ENCODE results near the gene HDAC10.

Gene HDAC10

DNA sequence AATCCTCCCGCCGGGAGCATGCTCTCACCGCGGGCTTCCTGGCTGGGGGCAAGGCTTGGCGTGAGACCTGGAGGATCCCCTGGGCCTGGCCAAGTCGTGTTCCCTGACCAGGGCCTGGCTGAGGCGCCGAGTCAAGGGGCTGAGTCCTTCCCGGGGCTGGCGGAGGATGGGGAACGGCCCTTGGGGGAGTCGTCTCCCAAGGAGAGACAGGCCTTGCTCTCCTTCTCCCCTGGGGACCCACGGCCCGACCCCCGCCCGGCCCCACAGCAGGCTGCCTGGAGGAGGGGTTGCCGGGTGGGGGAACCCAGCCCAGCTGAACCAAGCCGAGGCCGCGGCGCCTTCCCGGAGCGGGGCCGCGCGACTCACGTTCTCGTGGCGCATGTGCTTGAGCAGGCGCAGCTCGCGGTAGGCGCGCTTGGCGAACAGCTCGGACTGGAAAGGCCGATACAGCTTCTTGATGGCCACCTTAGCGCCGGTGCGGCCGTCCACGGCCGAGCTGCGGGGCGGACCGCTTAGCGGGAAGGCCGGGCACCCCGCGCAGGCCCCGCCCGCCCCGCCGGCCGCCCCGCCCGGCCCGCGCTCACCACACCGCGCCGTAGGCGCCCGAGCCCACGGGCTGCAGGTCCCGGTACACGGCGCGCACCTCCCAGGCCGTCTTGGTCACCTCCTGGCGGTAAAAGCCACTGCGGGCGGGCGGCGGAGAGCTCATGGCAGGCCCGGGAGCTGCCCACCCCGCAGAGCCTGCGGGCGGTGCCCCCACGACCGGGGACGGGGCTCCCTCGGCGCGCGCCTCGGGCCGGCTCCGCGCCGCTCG lies 9.9 kb upstream of the HDAC10 start:
- H3K9me3 ChIP-seq (ENCODE audit: control insufficient read depth, low read length): no peaks in the 10 kb centered on the region
- no peak overlapping the region for H3K27ac ChIP-seq (ENCODE audit: insufficient read depth, low read depth, low read length, poor library complexity, severe bottlenecking)
- 1% methylated on average over 92 of the region's 92 CpGs for WGBS, 2 experiments
- H3K36me3 ChIP-seq (ENCODE audit: control insufficient read depth, insufficient read depth, low read length): no peaks in the 10 kb centered on the region
- peaks cover 25% of the 10 kb centered on the region for H3K27me3 ChIP-seq (ENCODE audit: control insufficient read depth, insufficient read depth, low read length, poor library complexity, severe bottlenecking)
- peaks cover 19% of the 10 kb centered on the region for H3K4me1 ChIP-seq (ENCODE audit: control insufficient read depth, insufficient read depth, low read length)
- H3K4me3 ChIP-seq (ENCODE audit: insufficient read depth, low read depth, low read length): peak overlapping the region; percentile 53

DNA sequence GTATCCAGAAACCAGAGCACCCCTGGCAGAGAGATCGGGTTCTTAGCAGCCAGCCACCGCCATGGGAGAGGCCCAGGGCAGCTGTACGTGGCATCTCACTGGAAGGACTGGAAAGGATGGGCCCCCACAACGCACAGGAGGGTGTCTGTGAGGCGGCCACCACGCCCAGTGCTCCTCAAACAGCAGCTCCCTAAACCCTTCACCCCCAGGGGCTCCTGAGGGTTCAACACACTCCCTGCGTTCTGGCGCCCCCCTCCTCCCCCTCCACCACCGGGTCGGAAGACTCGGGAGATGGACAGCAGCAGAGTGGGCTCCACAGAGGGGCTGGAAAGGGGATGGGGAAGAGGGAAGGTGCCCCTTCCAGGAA lies 9.4 kb upstream of the HDAC10 start:
- WGBS, 2 experiments: 35 to 37% methylated on average over 11 of the region's 11 CpGs
- Histone ChIP-seq H3K4me1 (ENCODE audit: control insufficient read depth, insufficient read depth, low read length) (peaks cover 19% of the 10 kb centered on the region), H3K36me3 (ENCODE audit: control insufficient read depth, insufficient read depth, low read length) (no peaks in the 10 kb centered on the region), H3K27me3 (ENCODE audit: control insufficient read depth, insufficient read depth, low read length, poor library complexity, severe bottlenecking) (peaks cover 24% of the 10 kb centered on the region), H3K27ac (ENCODE audit: insufficient read depth, low read depth, low read length, poor library complexity, severe bottlenecking) (no peak overlapping the region), H3K4me3 (ENCODE audit: insufficient read depth, low read depth, low read length) (peak overlapping the region; percentile 53), H3K9me3 (ENCODE audit: control insufficient read depth, low read length) (no peaks in the 10 kb centered on the region)

DNA sequence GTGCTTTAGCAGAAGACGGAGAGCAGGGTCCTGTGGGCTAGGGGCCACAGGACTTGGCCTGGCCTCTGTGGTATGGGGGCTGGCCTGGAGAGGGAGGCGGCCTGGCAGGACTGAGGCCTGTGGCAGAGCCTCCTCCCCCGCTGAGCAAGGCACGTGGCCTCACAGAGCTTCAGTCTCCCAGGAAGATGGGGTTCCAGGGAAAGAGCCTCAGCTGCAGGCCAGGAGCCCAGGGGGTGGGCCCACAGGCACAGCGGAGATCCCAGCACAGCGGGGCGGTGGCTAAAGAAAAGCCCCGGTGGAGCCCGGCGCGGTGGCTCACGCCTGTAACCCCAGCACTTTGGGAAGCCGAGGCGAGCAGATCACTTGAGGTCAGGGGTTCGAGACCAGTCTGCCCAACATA lies 8.2 kb upstream of the HDAC10 start:
- H3K4me1 ChIP-seq (ENCODE audit: control insufficient read depth, insufficient read depth, low read length): peaks cover 19% of the 10 kb centered on the region
- H3K36me3 ChIP-seq (ENCODE audit: control insufficient read depth, insufficient read depth, low read length): no peaks in the 10 kb centered on the region
- no peaks in the 10 kb centered on the region for H3K9me3 ChIP-seq (ENCODE audit: control insufficient read depth, low read length)
- H3K27ac ChIP-seq (ENCODE audit: insufficient read depth, low read depth, low read length, poor library complexity, severe bottlenecking): no peak overlapping the region
- peaks cover 21% of the 10 kb centered on the region for H3K27me3 ChIP-seq (ENCODE audit: control insufficient read depth, insufficient read depth, low read length, poor library complexity, severe bottlenecking)
- no peak overlapping the region for H3K4me3 ChIP-seq (ENCODE audit: insufficient read depth, low read depth, low read length)
- WGBS, 2 experiments: 85 to 88% methylated on average over 15 of the region's 15 CpGs

DNA sequence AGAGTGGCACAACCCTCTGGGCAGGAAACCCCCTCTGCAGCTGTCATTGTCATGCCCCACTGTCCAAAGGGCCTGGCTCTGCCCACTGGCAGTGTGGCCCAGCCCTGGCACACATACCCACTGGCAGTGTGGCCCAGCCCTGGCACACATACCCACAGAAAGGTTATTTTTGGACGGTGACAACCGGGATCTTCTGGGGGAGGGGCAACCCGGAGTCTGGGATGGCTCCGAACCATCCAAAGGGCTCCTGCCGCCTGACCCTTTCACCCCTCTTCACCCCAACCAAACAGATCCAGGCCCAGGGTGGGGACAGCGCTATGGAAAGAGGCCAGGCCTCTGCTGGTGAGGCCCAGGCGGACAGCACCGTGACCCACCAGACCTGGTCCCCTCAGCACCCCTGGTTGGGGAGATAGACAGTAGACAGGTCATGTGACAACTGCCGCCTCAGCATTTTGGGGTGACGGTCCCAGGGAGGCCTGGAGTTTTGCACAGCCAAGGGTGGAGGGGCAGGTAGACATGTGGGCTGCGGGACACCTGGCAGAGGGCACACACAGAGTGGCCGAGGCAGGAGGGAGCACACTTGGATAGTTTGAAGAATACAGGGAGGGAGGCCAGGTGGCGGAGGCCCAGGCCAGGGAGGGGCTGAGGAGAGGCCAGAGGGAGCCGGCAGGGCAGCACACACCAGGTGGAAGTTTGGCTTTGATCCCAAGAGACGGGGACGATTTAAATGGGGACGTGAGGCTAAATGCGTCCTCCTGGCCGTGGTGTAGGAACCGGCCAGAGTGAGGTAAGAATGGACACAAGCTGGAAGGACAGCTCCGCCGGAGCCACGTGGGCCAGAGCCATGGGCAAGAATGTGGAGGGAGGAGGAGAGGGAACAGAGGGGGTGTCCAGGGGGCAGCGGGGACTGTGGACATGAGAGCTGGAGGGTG lies 7.6 kb upstream of the HDAC10 start:
- H3K27me3 ChIP-seq (ENCODE audit: control insufficient read depth, insufficient read depth, low read length, poor library complexity, severe bottlenecking): peaks cover 21% of the 10 kb centered on the region
- H3K9me3 ChIP-seq (ENCODE audit: control insufficient read depth, low read length): no peaks in the 10 kb centered on the region
- WGBS, 2 experiments: 90 to 92% methylated on average over 24 of the region's 24 CpGs
- no peaks in the 10 kb centered on the region for H3K36me3 ChIP-seq (ENCODE audit: control insufficient read depth, insufficient read depth, low read length)
- no peak overlapping the region for H3K4me3 ChIP-seq (ENCODE audit: insufficient read depth, low read depth, low read length)
- H3K4me1 ChIP-seq (ENCODE audit: control insufficient read depth, insufficient read depth, low read length): peaks cover 19% of the 10 kb centered on the region
- H3K27ac ChIP-seq (ENCODE audit: insufficient read depth, low read depth, low read length, poor library complexity, severe bottlenecking): no peak overlapping the region

DNA sequence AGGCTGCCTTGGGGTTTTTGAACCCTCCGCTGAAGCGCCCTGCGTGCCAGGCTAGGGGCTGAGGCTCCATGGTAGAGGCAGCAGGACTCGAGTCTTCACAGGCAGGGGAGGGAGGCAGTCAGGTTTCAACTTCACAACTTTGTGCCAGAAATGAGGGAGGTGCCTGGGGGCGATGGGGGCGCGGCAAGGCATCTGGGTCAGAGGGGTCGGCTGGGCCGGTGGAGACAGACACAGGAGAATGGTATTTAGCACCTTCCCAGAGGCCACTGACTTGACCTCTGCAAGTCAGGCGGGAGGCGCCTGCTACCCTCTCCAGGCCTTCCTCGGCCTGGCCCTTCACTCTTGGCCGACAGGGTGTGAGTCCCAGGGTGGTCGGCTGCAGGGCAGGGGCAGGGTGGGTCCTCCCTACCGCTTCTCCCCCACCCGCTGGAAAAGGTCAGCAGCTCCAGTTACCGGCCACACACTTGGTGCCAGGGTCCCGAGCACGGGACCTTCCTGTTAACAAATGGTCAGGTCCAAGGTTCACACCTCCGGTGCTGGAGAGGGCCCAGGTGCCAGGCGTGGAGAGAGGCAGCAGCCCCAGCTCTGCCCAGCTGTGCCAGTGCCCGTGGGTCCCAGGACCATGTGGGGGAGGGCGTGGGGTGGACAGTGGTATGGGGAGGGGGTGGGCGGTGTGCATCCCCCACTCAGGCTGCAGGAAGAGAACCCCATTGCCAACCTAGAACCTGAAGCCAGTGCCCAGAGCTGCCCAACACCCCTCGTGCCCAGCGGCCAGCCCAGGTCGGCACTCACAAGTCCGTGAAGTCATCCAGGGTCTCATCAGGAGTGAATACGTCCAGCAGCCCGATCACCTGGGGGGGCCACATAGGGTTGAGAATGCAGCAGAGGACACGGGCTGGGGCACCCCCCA lies 6.6 kb upstream of the HDAC10 start:
- Histone ChIP-seq H3K4me1 (ENCODE audit: control insufficient read depth, insufficient read depth, low read length) (peaks cover 13% of the 10 kb centered on the region), H3K9me3 (ENCODE audit: control insufficient read depth, low read length) (no peaks in the 10 kb centered on the region), H3K36me3 (ENCODE audit: control insufficient read depth, insufficient read depth, low read length) (no peaks in the 10 kb centered on the region), H3K4me3 (ENCODE audit: insufficient read depth, low read depth, low read length) (no peak overlapping the region), H3K27ac (ENCODE audit: insufficient read depth, low read depth, low read length, poor library complexity, severe bottlenecking) (no peak overlapping the region), H3K27me3 (ENCODE audit: control insufficient read depth, insufficient read depth, low read length, poor library complexity, severe bottlenecking) (peaks cover 21% of the 10 kb centered on the region)
- WGBS, 2 experiments: 89 to 90% methylated on average over 31 of the region's 31 CpGs

DNA sequence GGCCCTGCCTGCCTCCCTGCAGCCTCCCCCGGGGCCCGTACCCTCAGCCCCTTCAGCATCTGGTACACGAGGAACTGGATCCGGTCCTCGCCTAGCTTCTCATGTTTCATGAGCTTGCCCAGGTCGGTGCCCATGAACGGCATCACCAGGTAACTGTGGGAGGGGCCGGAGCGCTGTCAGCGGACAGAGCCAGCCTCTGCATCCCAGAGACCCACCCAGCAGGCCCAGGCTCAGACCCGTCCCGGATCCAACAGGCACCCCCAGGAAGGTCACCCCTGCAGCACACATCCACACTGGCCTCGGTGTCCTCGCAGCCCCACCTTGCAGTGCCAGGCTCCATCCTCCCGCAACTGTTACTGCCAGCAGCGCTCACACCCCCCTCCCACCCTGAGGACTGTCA lies 6.0 kb upstream of the HDAC10 start:
- no peak overlapping the region for H3K27ac ChIP-seq (ENCODE audit: insufficient read depth, low read depth, low read length, poor library complexity, severe bottlenecking)
- no peaks in the 10 kb centered on the region for H3K36me3 ChIP-seq (ENCODE audit: control insufficient read depth, insufficient read depth, low read length)
- H3K27me3 ChIP-seq (ENCODE audit: control insufficient read depth, insufficient read depth, low read length, poor library complexity, severe bottlenecking): peaks cover 16% of the 10 kb centered on the region
- H3K9me3 ChIP-seq (ENCODE audit: control insufficient read depth, low read length): no peaks in the 10 kb centered on the region
- WGBS, 2 experiments: 90 to 93% methylated on average over 16 of the region's 16 CpGs
- H3K4me3 ChIP-seq (ENCODE audit: insufficient read depth, low read depth, low read length): no peak overlapping the region
- H3K4me1 ChIP-seq (ENCODE audit: control insufficient read depth, insufficient read depth, low read length): peaks cover 7% of the 10 kb centered on the region

DNA sequence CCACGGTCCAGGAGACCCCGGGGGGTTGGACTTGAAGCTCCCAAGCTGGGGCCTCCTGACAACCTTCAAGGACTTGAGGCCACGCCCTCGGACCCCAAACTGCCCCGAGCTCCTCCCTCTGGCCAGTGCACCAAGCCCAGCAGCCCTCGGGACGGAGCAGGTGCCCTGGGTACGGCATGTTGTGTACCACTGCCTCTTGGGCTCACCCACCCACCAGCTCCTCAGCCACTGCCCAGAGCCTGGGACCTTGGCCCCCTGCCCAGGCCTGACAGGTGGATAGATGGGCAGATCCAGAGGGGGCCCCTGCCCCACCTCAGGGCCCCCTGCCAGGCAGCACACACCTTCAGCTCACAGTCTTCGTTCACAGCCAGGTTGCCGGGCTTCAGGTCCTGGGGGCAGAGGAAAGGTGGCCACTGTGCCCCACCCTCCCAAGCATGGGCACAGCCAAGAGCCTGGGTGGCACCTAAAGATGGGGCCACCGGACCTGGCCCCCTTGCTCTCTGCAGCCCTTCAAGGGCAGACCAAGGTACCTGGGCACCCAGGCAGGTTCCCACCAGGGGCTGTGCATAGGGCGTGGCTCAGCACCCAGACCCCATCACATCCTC lies 5.3 kb upstream of the HDAC10 start:
- Histone ChIP-seq H3K4me1 (ENCODE audit: control insufficient read depth, insufficient read depth, low read length) (peaks cover 9% of the 10 kb centered on the region), H3K27me3 (ENCODE audit: control insufficient read depth, insufficient read depth, low read length, poor library complexity, severe bottlenecking) (peaks cover 11% of the 10 kb centered on the region), H3K27ac (ENCODE audit: insufficient read depth, low read depth, low read length, poor library complexity, severe bottlenecking) (no peak overlapping the region), H3K4me3 (ENCODE audit: insufficient read depth, low read depth, low read length) (no peak overlapping the region), H3K36me3 (ENCODE audit: control insufficient read depth, insufficient read depth, low read length) (no peaks in the 10 kb centered on the region), H3K9me3 (ENCODE audit: control insufficient read depth, low read length) (no peaks in the 10 kb centered on the region)
- WGBS, 2 experiments: 93 to 95% methylated on average over 12 of the region's 12 CpGs

DNA sequence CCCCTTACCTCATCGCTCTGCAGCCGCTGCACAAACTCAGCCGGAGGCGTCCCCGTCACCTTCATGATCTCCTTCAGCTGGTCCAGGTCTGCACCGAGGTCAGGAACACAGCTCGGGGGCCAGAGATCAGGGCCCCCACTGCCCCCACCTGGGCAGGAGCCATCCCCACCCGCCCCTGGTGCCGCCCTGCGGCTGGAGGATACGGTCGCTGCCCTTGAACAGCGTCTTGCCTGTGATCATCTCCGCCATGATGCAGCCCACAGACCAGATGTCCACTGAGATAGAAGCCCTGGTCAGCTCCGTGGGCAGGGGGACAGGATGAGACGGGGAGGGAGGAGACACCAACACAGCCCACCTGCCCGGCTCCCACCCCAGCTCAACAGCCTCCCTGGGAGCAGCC lies 4.5 kb upstream of the HDAC10 start:
- Histone ChIP-seq H3K27me3 (ENCODE audit: control insufficient read depth, insufficient read depth, low read length, poor library complexity, severe bottlenecking) (peaks cover 7% of the 10 kb centered on the region), H3K36me3 (ENCODE audit: control insufficient read depth, insufficient read depth, low read length) (no peaks in the 10 kb centered on the region), H3K4me1 (ENCODE audit: control insufficient read depth, insufficient read depth, low read length) (peaks cover 7% of the 10 kb centered on the region), H3K4me3 (ENCODE audit: insufficient read depth, low read depth, low read length) (no peak overlapping the region), H3K27ac (ENCODE audit: insufficient read depth, low read depth, low read length, poor library complexity, severe bottlenecking) (no peak overlapping the region), H3K9me3 (ENCODE audit: control insufficient read depth, low read length) (no peaks in the 10 kb centered on the region)
- 91 to 96% methylated on average over 17 of the region's 17 CpGs for WGBS, 2 experiments

DNA sequence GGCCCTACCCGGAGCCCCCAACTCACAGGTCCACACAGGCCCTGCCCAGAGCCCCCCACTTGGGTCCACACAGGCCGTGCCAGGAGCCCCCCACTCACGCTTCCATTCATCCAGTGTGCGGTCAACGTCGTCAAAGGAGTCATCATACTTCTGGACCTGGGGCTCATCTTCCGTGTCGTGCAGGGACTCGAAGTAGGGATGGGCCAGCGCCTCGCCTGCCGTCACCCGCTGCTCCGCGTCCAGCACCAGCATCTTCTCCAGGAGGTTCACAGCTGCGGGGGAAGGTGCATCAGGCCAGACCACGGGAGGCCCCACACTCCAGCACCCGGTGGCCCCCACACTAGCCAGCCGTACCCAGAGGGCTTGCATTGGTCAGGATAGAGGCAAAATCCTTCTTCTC lies 4.0 kb upstream of the HDAC10 start:
- Histone ChIP-seq H3K4me3 (ENCODE audit: insufficient read depth, low read depth, low read length) (no peak overlapping the region), H3K27ac (ENCODE audit: insufficient read depth, low read depth, low read length, poor library complexity, severe bottlenecking) (no peak overlapping the region), H3K36me3 (ENCODE audit: control insufficient read depth, insufficient read depth, low read length) (no peaks in the 10 kb centered on the region), H3K27me3 (ENCODE audit: control insufficient read depth, insufficient read depth, low read length, poor library complexity, severe bottlenecking) (peaks cover 2% of the 10 kb centered on the region), H3K9me3 (ENCODE audit: control insufficient read depth, low read length) (no peaks in the 10 kb centered on the region), H3K4me1 (ENCODE audit: control insufficient read depth, insufficient read depth, low read length) (peaks cover 10% of the 10 kb centered on the region)
- 94% methylated on average over 19 of the region's 19 CpGs for WGBS, 2 experiments
